Measurements from ENCODE around the gene ZBTB20. TPM values are rescaled to one million over a fixed set of nuclear protein-coding genes. Genes with fewer than 3 reads are reported as not detected.

Gene ZBTB20
- total and polyA plus RNA-seq, 12 donors: 0.57 to 105 (median 86.8) TPM

DNA sequence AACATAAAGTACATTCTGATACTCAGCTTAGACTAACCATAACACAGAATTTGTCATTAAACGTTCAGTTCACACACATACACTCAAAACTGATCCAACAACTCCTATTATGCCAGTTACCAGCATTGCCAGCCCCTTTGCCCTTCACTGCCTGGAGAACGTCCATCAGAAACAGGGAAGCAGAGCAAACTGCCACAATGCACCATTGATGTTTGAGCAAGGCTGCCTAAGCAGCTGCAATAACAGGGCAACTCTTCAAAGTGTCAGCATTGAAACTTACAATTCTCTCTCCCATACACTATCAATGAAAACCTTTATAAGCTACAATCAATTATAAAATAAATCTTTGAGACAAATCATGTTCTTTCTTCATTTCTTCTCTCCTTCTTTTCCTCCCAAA lies 85.1 kb downstream of the ZBTB20 start:
- peaks cover 0 to 20% (median 0%) of the 10 kb centered on the region in 9 donors for H3K4me1 ChIP-seq
- DNase-seq (no peak), ATAC-seq (peak in 2 of 8 donors; percentile 22 to 56)
- H3K27me3 ChIP-seq: no peaks in the 10 kb centered on the region
- no peaks in the 10 kb centered on the region for H3K9me3 ChIP-seq
- H3K36me3 ChIP-seq: no peaks in the 10 kb centered on the region
- no peak overlapping the region for H3K27ac ChIP-seq
- TF ChIP-seq, protein P1, sequence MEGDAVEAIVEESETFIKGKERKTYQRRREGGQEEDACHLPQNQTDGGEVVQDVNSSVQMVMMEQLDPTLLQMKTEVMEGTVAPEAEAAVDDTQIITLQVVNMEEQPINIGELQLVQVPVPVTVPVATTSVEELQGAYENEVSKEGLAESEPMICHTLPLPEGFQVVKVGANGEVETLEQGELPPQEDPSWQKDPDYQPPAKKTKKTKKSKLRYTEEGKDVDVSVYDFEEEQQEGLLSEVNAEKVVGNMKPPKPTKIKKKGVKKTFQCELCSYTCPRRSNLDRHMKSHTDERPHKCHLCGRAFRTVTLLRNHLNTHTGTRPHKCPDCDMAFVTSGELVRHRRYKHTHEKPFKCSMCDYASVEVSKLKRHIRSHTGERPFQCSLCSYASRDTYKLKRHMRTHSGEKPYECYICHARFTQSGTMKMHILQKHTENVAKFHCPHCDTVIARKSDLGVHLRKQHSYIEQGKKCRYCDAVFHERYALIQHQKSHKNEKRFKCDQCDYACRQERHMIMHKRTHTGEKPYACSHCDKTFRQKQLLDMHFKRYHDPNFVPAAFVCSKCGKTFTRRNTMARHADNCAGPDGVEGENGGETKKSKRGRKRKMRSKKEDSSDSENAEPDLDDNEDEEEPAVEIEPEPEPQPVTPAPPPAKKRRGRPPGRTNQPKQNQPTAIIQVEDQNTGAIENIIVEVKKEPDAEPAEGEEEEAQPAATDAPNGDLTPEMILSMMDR (IDR thresholded peaks at IDR 0.05): no peak
- H3K4me3 ChIP-seq: no peak overlapping the region
- intact Hi-C loops (cut with DNase I): no loop called here
- WGBS, 2 donors: 61 to 63% methylated on average over 2 of the region's 2 CpGs

DNA sequence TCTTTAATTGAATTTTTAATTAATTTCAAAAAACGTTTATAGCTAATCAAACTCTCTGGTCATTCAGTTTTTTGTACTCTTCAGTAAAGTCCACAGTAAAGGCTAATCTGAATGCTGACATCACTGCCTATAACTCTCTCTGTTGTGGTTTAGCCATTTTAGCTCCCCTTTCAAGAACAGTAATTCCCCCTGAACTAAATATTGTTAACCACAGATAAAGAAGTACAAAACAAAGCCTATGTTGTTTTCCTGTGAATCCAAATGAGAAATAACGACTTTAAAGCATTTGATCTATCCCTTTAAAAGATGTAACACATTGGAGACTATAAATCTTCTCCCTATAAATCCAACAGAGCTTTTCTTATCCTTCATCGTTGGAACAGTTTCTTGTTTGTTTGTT lies 94.2 kb downstream of the ZBTB20 start:
- H3K36me3 ChIP-seq: no peaks in the 10 kb centered on the region
- H3K4me3 ChIP-seq: no peak overlapping the region
- no peaks in the 10 kb centered on the region for H3K9me3 ChIP-seq
- intact Hi-C loops (cut with DNase I): no loop called here
- no peaks in the 10 kb centered on the region for H3K4me1 ChIP-seq
- H3K27ac ChIP-seq: no peak overlapping the region
- H3K27me3 ChIP-seq: no peaks in the 10 kb centered on the region
- TF ChIP-seq, protein P1 (IDR thresholded peaks at IDR 0.05): no peak
- no peak for ATAC-seq
- WGBS, 2 donors: 70 to 76% methylated on average over 3 of the region's 3 CpGs
- no peak for DNase-seq

DNA sequence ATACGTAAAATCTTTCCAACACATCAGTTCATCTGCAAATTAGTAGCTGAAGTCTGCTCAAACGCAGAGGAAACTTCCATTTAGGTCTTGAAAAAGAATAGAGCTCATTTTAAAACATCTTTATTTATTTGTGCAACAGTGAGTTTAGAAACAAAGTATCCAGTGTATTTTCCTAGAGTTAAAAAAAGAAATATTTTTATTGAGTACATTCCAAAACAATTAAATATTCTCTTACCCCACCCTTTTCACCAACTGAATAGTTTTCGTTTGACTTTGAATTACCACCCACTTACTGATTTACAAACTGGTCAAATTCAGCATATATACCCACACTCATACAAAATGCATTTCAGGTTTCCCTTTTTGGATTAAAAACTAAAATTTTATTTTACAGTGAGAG lies 104.7 kb downstream of the ZBTB20 start:
- H3K4me3 ChIP-seq: no peak overlapping the region

DNA sequence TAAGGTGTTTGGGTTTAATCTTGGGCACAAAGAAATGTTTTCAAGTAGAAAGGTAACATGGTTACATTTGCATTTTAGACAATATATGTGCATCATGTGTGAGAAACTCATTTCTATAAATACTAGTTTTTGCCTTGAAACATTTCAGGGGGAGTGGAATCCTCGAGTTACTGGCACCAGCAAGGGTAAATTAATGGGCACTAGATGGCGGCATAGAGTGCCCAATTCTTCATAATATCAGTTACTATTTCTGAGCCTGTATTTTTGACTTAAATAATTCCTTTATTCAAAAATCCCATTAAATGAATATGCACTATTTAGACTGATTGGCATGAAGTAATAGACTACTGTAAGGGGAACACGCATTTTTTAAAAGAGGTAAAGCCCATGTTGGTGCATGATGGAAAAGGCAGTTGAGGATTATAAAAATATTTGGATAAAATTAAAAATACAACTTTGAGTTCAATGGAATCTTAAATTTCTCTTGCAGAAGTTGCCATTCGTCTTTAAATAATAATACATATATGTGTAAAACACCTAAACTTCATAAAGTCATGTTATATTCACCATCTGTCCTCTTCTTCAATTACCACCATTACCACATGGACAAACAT lies 106.3 kb downstream of the ZBTB20 start:
- Histone ChIP-seq H3K4me3 (no peak overlapping the region), H3K4me1 (peaks cover 0 to 24% (median 6%) of the 10 kb centered on the region in 9 donors), H3K27ac (no peak overlapping the region), H3K36me3 (no peaks in the 10 kb centered on the region), H3K9me3 (no peaks in the 10 kb centered on the region), H3K27me3 (no peaks in the 10 kb centered on the region)
- no peak for ATAC-seq
- WGBS, 2 donors: 46 to 49% methylated on average over 4 of the region's 4 CpGs
- intact Hi-C loops (cut with DNase I): loop anchor here in 3 of 10 donors (5.0 to 10.0 kb wide), 3 partner anchors 47 to 656 kb away; no protein-coding TSS in a partner anchor
- peak in 1 of 2 donors; percentile 6 for DNase-seq
- TF ChIP-seq, protein P1 (IDR thresholded peaks at IDR 0.05): peak; percentile 33 to 75 (median 64)

More for the DNA sequence above, 104.7 kb downstream of the ZBTB20 start:
- H3K4me1 ChIP-seq: peaks cover 0 to 24% (median 6%) of the 10 kb centered on the region in 9 donors
- ATAC-seq (no peak), DNase-seq (no peak)
- H3K27me3 ChIP-seq: no peaks in the 10 kb centered on the region
- intact Hi-C loops (cut with DNase I): loop anchor here in 3 of 10 donors (5.0 to 10.0 kb wide), 3 partner anchors 45 to 658 kb away; no protein-coding TSS in a partner anchor
- no peaks in the 10 kb centered on the region for H3K9me3 ChIP-seq
- TF ChIP-seq, protein P1 (IDR thresholded peaks at IDR 0.05): no peak
- 56 to 69% methylated on average over 3 of the region's 3 CpGs for WGBS, 2 donors
- H3K36me3 ChIP-seq: no peaks in the 10 kb centered on the region
- peak overlapping the region in 6 of 10 donors; percentile 2 to 71 (median 30) for H3K27ac ChIP-seq

Measured in heart right ventricle (tissue), 16 donors.